GM23338 (cell line): ENCODE measurements around the gene LYZL4.

ENCODE experiments used
- CTCF ChIP-seq, 2 experiments: fragments of 200-600 bp in 1 of 2; sonication (generic) in 1 of 2; conservative IDR thresholded peaks; 2 replicates each; pipeline versions ENCODE4 v1.5.1 to v1.6.1; 2016 to 2017; ENCODE audit warnings: antibody characterized with exemption in 2 of 2, low read depth in 2 of 2, mild to moderate bottlenecking in 2 of 2, moderate library complexity in 1 of 2
- EZH2 ChIP-seq: fragments of 200-600 bp; sonication (generic); IDR thresholded peaks from one replicate; pipeline ENCODE4 v1.8.0; 2017; ENCODE audit warnings: antibody characterized with exemption, mild to moderate bottlenecking, low read depth; ENCODE audit not compliant: unreplicated experiment
- REST ChIP-seq: IDR thresholded peaks from one replicate; pipeline ENCODE4 v1.6.1; 2018; ENCODE audit warnings: antibody characterized with exemption; ENCODE audit not compliant: unreplicated experiment

GRCh38 chr3:42377681-42378080 is 32.7 kb downstream of the LYZL4 start:
- TF ChIP-seq EZH2 (no peak), CTCF (conservative IDR thresholded peaks at IDR 0.05; ENCODE audit: low read depth in 2 of 2) (no peak), REST (no peak)
